22Rv1 (cell line): Measurements from ENCODE around the gene ZNF764.

Experiments
- ZFX ChIP-seq: fragments of 450-650 bp; IDR thresholded peaks from 2 replicates; pipeline ENCODE4 v1.6.1; 2017; ENCODE audit warnings: antibody characterized with exemption, borderline replicate concordance
- TF ChIP-seq, protein P1 (sequence below): fragments of 450-650 bp; IDR thresholded peaks from 2 replicates; pipeline ENCODE4 v1.5.1; 2017; ENCODE audit warnings: mild to moderate bottlenecking

DNA sequence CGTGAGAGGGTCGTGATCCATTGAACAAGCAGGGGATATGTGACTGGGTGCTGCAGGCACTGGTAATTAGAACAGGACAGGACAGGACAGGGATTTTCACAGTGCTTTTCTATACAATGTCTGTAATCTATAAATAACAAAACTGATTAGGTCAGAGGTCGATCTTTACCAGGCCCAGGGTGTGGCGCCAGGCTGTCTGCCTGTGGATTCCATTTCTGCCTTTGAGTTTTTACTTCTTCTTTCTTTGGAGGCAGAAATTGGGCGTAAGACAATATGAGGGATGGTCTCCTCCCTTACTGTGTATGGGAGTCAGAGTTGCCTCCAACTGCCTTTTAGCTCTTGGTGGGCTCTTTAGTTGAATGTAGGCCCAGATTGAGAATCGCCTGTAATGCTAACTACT is 1.5 kb upstream of the ZNF764 start:
- TF ChIP-seq, protein P1, sequence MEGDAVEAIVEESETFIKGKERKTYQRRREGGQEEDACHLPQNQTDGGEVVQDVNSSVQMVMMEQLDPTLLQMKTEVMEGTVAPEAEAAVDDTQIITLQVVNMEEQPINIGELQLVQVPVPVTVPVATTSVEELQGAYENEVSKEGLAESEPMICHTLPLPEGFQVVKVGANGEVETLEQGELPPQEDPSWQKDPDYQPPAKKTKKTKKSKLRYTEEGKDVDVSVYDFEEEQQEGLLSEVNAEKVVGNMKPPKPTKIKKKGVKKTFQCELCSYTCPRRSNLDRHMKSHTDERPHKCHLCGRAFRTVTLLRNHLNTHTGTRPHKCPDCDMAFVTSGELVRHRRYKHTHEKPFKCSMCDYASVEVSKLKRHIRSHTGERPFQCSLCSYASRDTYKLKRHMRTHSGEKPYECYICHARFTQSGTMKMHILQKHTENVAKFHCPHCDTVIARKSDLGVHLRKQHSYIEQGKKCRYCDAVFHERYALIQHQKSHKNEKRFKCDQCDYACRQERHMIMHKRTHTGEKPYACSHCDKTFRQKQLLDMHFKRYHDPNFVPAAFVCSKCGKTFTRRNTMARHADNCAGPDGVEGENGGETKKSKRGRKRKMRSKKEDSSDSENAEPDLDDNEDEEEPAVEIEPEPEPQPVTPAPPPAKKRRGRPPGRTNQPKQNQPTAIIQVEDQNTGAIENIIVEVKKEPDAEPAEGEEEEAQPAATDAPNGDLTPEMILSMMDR: no peak
- TF ChIP-seq ZFX: no peak
